Spleen (tissue), 13 donors: ENCODE results near the gene CCDC196. TPM values are rescaled to one million over a fixed set of nuclear protein-coding genes. Genes with fewer than 3 reads are reported as not detected.

Experiments used
- DNase-seq: peaks from one replicate; pipeline ENCODE4 v3.0.0-alpha.2; 2020
- H3K27ac ChIP-seq, 8 donors: fragments of 200-600 bp; sonication (generic) in 7 of 8; 1 replicate in 4 of 8; 2 replicates in 4 of 8; pipeline versions ENCODE4 v1.5.0 to v1.8.0; 2016 to 2021; ENCODE audit warnings: inconsistent platforms in 4 of 8, mild to moderate bottlenecking in 4 of 8, moderate library complexity in 1 of 8
- H3K27me3 ChIP-seq, 7 donors: fragments of 200-600 bp; sonication (generic) in 6 of 7; replicated peaks in 1 of 7; 1 replicate in 4 of 7; 2 replicates in 3 of 7; pipeline versions ENCODE4 v1.5.0 to v1.8.0; 2016 to 2021; ENCODE audit warnings: inconsistent platforms in 3 of 7, mild to moderate bottlenecking in 1 of 7
- H3K36me3 ChIP-seq, 6 donors: fragments of 200-600 bp; sonication (generic) in 5 of 6; 1 replicate in 4 of 6; 2 replicates in 2 of 6; pipeline versions ENCODE4 v1.5.0 to v1.8.0; 2016 to 2021; ENCODE audit warnings: inconsistent platforms in 2 of 6
- H3K4me1 ChIP-seq, 6 donors: fragments of 200-600 bp; sonication (generic) in 5 of 6; 1 replicate in 3 of 6; 2 replicates in 3 of 6; pipeline versions ENCODE4 v1.5.0 to v1.8.0; 2016 to 2021; ENCODE audit warnings: inconsistent platforms in 3 of 6
- H3K4me3 ChIP-seq, 8 donors: fragments of 200-600 bp; sonication (generic) in 7 of 8; 1 replicate in 4 of 8; 2 replicates in 4 of 8; pipeline versions ENCODE4 v1.5.0 to v1.8.0; 2016 to 2021; ENCODE audit warnings: inconsistent platforms in 4 of 8, mild to moderate bottlenecking in 4 of 8, moderate library complexity in 2 of 8
- H3K9me3 ChIP-seq, 8 donors: fragments of 200-600 bp; sonication (generic) in 7 of 8; 1 replicate in 4 of 8; 2 replicates in 4 of 8; pipeline versions ENCODE4 v1.5.0 to v1.8.0; 2016 to 2021; ENCODE audit warnings: inconsistent platforms in 4 of 8
- CTCF ChIP-seq, 11 experiments: fragments of 200-600 bp in 7 of 11; fragments of 450-650 bp in 4 of 11; sonication (generic) in 4 of 11; IDR thresholded peaks in 8 of 11; conservative IDR thresholded peaks in 3 of 11; 1 replicate in 7 of 11; 2 replicates in 4 of 11; pipeline versions ENCODE4 v1.4.0 to v1.8.0; 2016 to 2021; ENCODE audit warnings: antibody characterized with exemption in 11 of 11, inconsistent platforms in 4 of 11, mild to moderate bottlenecking in 1 of 11
- POLR2A ChIP-seq, 3 donors: fragments of 450-650 bp; IDR thresholded peaks; one replicate each; pipeline ENCODE4 v1.5.1; 2017; ENCODE audit warnings: antibody characterized with exemption in 3 of 3, mild to moderate bottlenecking in 1 of 3
- POLR2AphosphoS5 ChIP-seq, 3 donors: sonication (generic); formaldehyde crosslinking; IDR thresholded peaks; one replicate each; pipeline ENCODE4 v1.5.1; 2017; ENCODE audit warnings: antibody characterized with exemption in 3 of 3
- WGBS, 5 donors: extraction: QIAGEN DNeasy Blood & Tissue Kit in 3 of 5; methylation state at CpG; one replicate each; pipeline versions ENCODE4 v1.1.5 to v1.1.7; 2013 to 2018; 5-methylcytosine and 5-hydroxymethylcytosine counted together
- intact Hi-C: fragments of 100-400 bp; cut with DNase I; formaldehyde crosslinking; loops from one replicate; pipeline ENCODE4 v1.15.0; 2023; ENCODE audit warnings: low total_unique reads
- long read RNA-seq, 2 donors: transcript quantifications; one replicate each; lab custom pipeline, GENCODE V29; 2026
- polyA plus RNA-seq, 3 donors: library from polyadenylated mRNA; stranded (reverse); fragments of 200-250 nt; gene quantifications; one replicate each; pipeline ENCODE4 v1.2.1, GENCODE V29; 2013
- total RNA-seq, 7 donors: library from RNA; depleted of rRNA in 3 of 7; stranded (reverse); fragments of >200 nt in 3 of 7; fragmentation: NEBNext Ultra II Directional in 4 of 7; extraction: Animal tissue kit (Norgen Biotek cat#: 25700) in 4 of 7; gene quantifications; one replicate each; pipeline versions ENCODE4 v1.1.0 to v1.2.1, GENCODE V29; 2016 to 2021
- donor health status: healthy with polysubstance abuse.
- donor health status: DM: no; HTN: no; CAD: no; lungs with moderate emphysema.
- donor health status: DM: no; HTN: no; CAD: no.
- donor health status: Bipolar disorder and iron deficiency.
- donor health status: healthy.
- donor health status: DM: no; HTN: no; CAD: no.
- donor health status: DM: yes; HTN: yes; CAD: no.

CCDC196 gene
- total RNA-seq (not detected), polyA plus RNA-seq (not detected)
- long read RNA-seq, donor 1: 0 reads
- long read RNA-seq, donor 2: 0 reads

- no peak within 1 kb of the TSS for H3K4me3 ChIP-seq
- no peaks in the 10 kb centered on the region for H3K4me1 ChIP-seq
- H3K36me3 ChIP-seq: no peaks in the 10 kb centered on the region
- no peaks in the 10 kb centered on the region for H3K9me3 ChIP-seq
- no peak for DNase-seq
- H3K27me3 ChIP-seq: no peaks in the 10 kb centered on the region
- TF ChIP-seq POLR2A (IDR thresholded peaks at IDR 0.05): no peak
- no peak for TF ChIP-seq POLR2AphosphoS5 (IDR thresholded peaks at IDR 0.05)
- no peak for TF ChIP-seq CTCF (IDR thresholded peaks at IDR 0.05 in 8 of 11, conservative IDR thresholded peaks at IDR 0.05 in 3 of 11)
- intact Hi-C loops: no loop called here
- WGBS, 5 donors: 74 to 89% (median 79%) methylated on average over 2 of the region's 2 CpGs
- H3K27ac ChIP-seq: no peak within 1 kb of the TSS
These were observed at the start of gene CCDC196 for GRCh38 chr14:66485910-66486421. Gene CCDC196 (plus strand): TSS chr14:66486371. CDS start chr14:66486503, 132 bp downstream.

- DNase-seq: no peak
- Histone ChIP-seq H3K4me3 (no peak overlapping the region), H3K9me3 (peaks cover 0 to 50% (median 45%) of the 10 kb centered on the region in 8 donors), H3K27ac (no peak overlapping the region), H3K36me3 (no peaks in the 10 kb centered on the region), H3K27me3 (no peaks in the 10 kb centered on the region), H3K4me1 (no peaks in the 10 kb centered on the region)
- TF ChIP-seq POLR2AphosphoS5 (IDR thresholded peaks at IDR 0.05) (no peak), POLR2A (IDR thresholded peaks at IDR 0.05) (no peak), CTCF (IDR thresholded peaks at IDR 0.05 in 8 of 11, conservative IDR thresholded peaks at IDR 0.05 in 3 of 11) (no peak)
- intact Hi-C loops: no loop called here
- 85 to 93% (median 86%) methylated on average over 5 of the region's 5 CpGs for whole genome bisulfite sequencing, 5 donors
These were observed 45.4 kb upstream of the CCDC196 start for GRCh38 chr14:66440801-66441200.

GRCh38 chr14:66442953-66443571 lies 43.1 kb upstream of the CCDC196 start:
- DNase-seq: no peak
- 75 to 81% (median 77%) methylated on average over 4 of the region's 4 CpGs for WGBS, 5 donors
- Histone ChIP-seq H3K4me3 (no peak overlapping the region), H3K36me3 (no peaks in the 10 kb centered on the region), H3K9me3 (peaks cover 0 to 38% (median 31%) of the 10 kb centered on the region in 8 donors), H3K27me3 (no peaks in the 10 kb centered on the region), H3K4me1 (no peaks in the 10 kb centered on the region), H3K27ac (no peak overlapping the region)
- intact Hi-C loops: no loop called here
- TF ChIP-seq POLR2AphosphoS5 (IDR thresholded peaks at IDR 0.05): no peak
- TF ChIP-seq CTCF (IDR thresholded peaks at IDR 0.05 in 8 of 11, conservative IDR thresholded peaks at IDR 0.05 in 3 of 11): no peak
- no peak for TF ChIP-seq POLR2A (IDR thresholded peaks at IDR 0.05)

- Histone ChIP-seq H3K36me3 (no peaks in the 10 kb centered on the region), H3K4me3 (no peak overlapping the region), H3K9me3 (peaks cover 0 to 30% (median 24%) of the 10 kb centered on the region in 8 donors), H3K27me3 (no peaks in the 10 kb centered on the region), H3K27ac (no peak overlapping the region), H3K4me1 (no peaks in the 10 kb centered on the region)
- no peak for DNase-seq
- intact Hi-C loops: no loop called here
- 81 to 92% (median 88%) methylated on average over 2 of the region's 2 CpGs for WGBS, 5 donors
- no peak for TF ChIP-seq CTCF (IDR thresholded peaks at IDR 0.05 in 8 of 11, conservative IDR thresholded peaks at IDR 0.05 in 3 of 11)
- no peak for TF ChIP-seq POLR2A (IDR thresholded peaks at IDR 0.05)
- no peak for TF ChIP-seq POLR2AphosphoS5 (IDR thresholded peaks at IDR 0.05)
These were observed 42.4 kb upstream of the CCDC196 start for GRCh38 chr14:66443785-66444184.
